Measurements from ENCODE around the gene OR2V1. TPM values are rescaled to one million over a fixed set of nuclear protein-coding genes. Genes with fewer than 3 reads are reported as not detected.

The OR2V1 gene
- total RNA-seq, 2 donors from 2014 or later = not detected

- H3K27me3 Mint-ChIP-seq (ENCODE audit: insufficient read depth) = peaks cover 53% of the 10 kb centered on the region
- TF ChIP-seq CTCF (conservative IDR thresholded peaks at IDR 0.05) = no peak
- 80 to 86% methylated on average over 13 to 18 of the region's 18 CpGs for WGBS, 2 experiments (ENCODE audit: insufficient coverage in 1 of 2, insufficient read length in 1 of 2)
- no peak for DNase-seq
- no peaks in the 10 kb centered on the region for H3K4me1 ChIP-seq (ENCODE audit: control insufficient read depth, insufficient read depth, low read length)
- no peak overlapping the region for H3K4me3 Mint-ChIP-seq
- H3K36me3 ChIP-seq (ENCODE audit: control insufficient read depth, insufficient read depth, low read length) = no peaks in the 10 kb centered on the region
- H3K9me3 ChIP-seq (ENCODE audit: control insufficient read depth, low read length) = peaks cover 8% of the 10 kb centered on the region
- no peaks in the 10 kb centered on the region for H3K27me3 ChIP-seq (ENCODE audit: control insufficient read depth, insufficient read depth, low read length, poor library complexity, severe bottlenecking)
- no peaks in the 10 kb centered on the region for H3K36me3 Mint-ChIP-seq (ENCODE audit: low read depth)
- no peak overlapping the region for H3K27ac ChIP-seq (ENCODE audit: low read depth, low read length)
- no peaks in the 10 kb centered on the region for H3K4me1 Mint-ChIP-seq
- no peak overlapping the region for H3K4me3 ChIP-seq (ENCODE audit: low read length)
- no peak overlapping the region for H3K27ac Mint-ChIP-seq
- no peak overlapping the region for H3K9ac ChIP-seq (ENCODE audit: extremely low read depth, low read length, poor library complexity, severe bottlenecking)
- H3K9me3 Mint-ChIP-seq = no peaks in the 10 kb centered on the region
These were observed 4.1 kb downstream of the OR2V1 start for GRCh38 chr5:181126841-181127240.

GRCh38 chr5:181124526-181124925, 6.4 kb downstream of the OR2V1 start:
- H3K4me1 Mint-ChIP-seq = no peaks in the 10 kb centered on the region
- Histone ChIP-seq H3K27me3 (ENCODE audit: control insufficient read depth, insufficient read depth, low read length, poor library complexity, severe bottlenecking) (no peaks in the 10 kb centered on the region), H3K36me3 (ENCODE audit: control insufficient read depth, insufficient read depth, low read length) (no peaks in the 10 kb centered on the region), H3K4me1 (ENCODE audit: control insufficient read depth, insufficient read depth, low read length) (no peaks in the 10 kb centered on the region), H3K27ac (ENCODE audit: low read depth, low read length) (no peak overlapping the region), H3K4me3 (ENCODE audit: low read length) (no peak overlapping the region), H3K9ac (ENCODE audit: extremely low read depth, low read length, poor library complexity, severe bottlenecking) (no peak overlapping the region), H3K9me3 (ENCODE audit: control insufficient read depth, low read length) (peaks cover 8% of the 10 kb centered on the region)
- H3K27ac Mint-ChIP-seq = no peak overlapping the region
- no peaks in the 10 kb centered on the region for H3K9me3 Mint-ChIP-seq
- H3K4me3 Mint-ChIP-seq = no peak overlapping the region
- no peak for TF ChIP-seq CTCF (conservative IDR thresholded peaks at IDR 0.05)
- no peak for DNase-seq
- peaks cover 52% of the 10 kb centered on the region for H3K27me3 Mint-ChIP-seq (ENCODE audit: insufficient read depth)
- H3K36me3 Mint-ChIP-seq (ENCODE audit: low read depth) = no peaks in the 10 kb centered on the region
- WGBS, 2 experiments (ENCODE audit: insufficient coverage in 1 of 2, insufficient read length in 1 of 2) = 69 to 71% methylated on average over 3 of the region's 3 CpGs

GRCh38 chr5:181121675-181122561, 9.1 kb downstream of the OR2V1 start:
- Histone ChIP-seq H3K9me3 (ENCODE audit: control insufficient read depth, low read length) (peaks cover 8% of the 10 kb centered on the region), H3K27me3 (ENCODE audit: control insufficient read depth, insufficient read depth, low read length, poor library complexity, severe bottlenecking) (no peaks in the 10 kb centered on the region), H3K9ac (ENCODE audit: extremely low read depth, low read length, poor library complexity, severe bottlenecking) (no peak overlapping the region), H3K36me3 (ENCODE audit: control insufficient read depth, insufficient read depth, low read length) (no peaks in the 10 kb centered on the region), H3K27ac (ENCODE audit: low read depth, low read length) (no peak overlapping the region), H3K4me3 (ENCODE audit: low read length) (no peak overlapping the region), H3K4me1 (ENCODE audit: control insufficient read depth, insufficient read depth, low read length) (no peaks in the 10 kb centered on the region)
- Mint-ChIP-seq H3K4me1 (no peaks in the 10 kb centered on the region), H3K9me3 (no peaks in the 10 kb centered on the region), H3K27ac (no peak overlapping the region), H3K4me3 (no peak overlapping the region), H3K27me3 (ENCODE audit: insufficient read depth) (peaks cover 57% of the 10 kb centered on the region), H3K36me3 (ENCODE audit: low read depth) (no peaks in the 10 kb centered on the region)
- no peak for DNase-seq
- WGBS, 2 experiments (ENCODE audit: insufficient coverage in 1 of 2, insufficient read length in 1 of 2) = 75 to 77% methylated on average over 19 to 28 of the region's 28 CpGs
- peak; percentile 50 for TF ChIP-seq CTCF (conservative IDR thresholded peaks at IDR 0.05)

Measured in endodermal cell (in vitro differentiated cells).